ENCODE measurements around the gene LRRC25. TPM values are rescaled to one million over a fixed set of nuclear protein-coding genes. Genes with fewer than 3 reads are reported as not detected.

The LRRC25 gene
- total RNA-seq, 1 donor from 2014 or later: 7.8 TPM

DNA sequence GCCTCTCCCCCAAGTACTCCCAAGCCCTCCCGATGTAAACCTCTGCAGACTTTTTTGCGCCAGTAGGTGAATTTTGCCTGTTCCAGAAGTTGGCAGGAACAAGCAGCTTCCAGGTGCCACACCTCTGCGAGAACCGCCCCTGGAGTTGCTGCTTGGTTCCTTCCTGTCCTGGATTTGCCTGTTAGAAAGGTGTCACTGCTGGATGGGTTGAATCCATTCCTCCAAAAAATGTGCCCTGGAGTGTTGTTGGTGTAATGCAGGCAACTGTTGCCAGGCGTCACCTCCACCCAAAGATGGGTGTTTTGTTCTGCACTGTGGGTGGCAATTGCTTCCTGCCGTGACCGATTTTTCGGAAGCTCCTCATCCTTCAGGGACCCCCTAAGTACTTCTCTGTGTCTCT, 51.3 kb downstream of the LRRC25 start:
- no peak for DNase-seq (ENCODE audit: low spot score)

DNA sequence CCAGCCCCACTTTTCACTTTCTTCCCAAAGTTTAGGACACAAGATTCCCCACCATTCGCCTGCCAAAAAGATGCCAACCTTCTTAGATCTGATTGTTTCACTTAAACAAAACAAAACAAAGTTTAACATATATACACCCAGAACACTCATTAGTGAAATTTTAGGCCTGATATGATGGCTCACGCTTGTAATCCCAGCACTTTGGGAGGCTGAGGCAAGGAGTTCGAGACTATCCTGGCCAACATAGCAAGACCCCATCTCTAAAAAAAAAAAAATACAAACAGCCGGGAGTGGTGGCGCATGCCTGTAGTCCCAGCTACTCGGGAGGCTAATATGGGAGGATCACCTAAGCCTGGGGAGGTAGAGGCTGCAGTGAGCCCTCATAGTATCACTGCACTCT, 52.1 kb downstream of the LRRC25 start:
- DNase-seq (ENCODE audit: low spot score): no peak

DNA sequence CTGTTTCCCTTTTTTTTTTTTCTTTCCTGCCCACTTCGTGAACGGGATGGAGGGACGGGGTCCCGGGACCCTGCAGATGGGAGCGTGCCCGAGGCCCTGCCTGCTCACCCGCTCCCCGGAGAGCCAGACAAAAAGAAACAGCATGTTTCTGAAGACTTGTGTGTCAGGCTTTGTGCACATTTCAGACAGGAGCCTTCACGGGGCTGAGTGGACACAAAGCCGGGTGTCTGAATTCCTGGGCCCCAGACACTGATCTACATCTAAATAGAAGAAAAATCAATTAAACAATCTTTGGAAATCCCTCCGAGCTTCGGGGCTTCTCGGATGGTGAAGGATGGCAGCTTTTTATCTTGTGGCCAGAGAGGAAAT, 52.9 kb downstream of the LRRC25 start:
- no peak for DNase-seq (ENCODE audit: low spot score)

DNA sequence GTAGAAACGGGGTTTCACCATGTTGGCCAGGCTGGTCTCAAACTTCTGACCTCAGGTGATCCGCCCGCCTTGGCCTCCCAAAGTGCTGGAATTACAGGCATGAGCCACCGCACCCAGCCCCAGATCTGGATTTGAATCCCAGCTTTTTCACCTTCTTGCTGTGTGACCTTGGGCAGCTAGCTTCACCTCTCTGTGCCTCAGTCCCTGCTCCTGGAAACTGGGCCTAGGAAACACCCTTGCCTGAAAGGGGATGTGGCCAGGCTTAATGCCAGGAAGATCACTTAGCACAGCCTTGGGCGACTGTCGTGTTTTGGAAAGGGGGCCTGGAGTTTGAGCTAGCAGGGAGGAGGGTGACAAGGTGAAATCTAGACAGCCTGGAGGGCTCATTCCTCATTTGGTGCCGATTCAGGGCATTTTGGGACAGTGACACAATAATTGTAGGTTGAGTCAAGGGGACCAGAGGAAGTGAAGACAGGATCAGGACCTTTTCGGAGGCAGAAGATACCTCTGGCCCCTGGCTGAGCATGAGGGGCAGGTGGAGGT, 55.3 kb downstream of the LRRC25 start:
- no peak for DNase-seq (ENCODE audit: low spot score)

Other genes with a start within 250 kb of the LRRC25 start
- 74.2 TPM for gene PIK3R2, start 244.5 kb downstream of the LRRC25 start, total RNA-seq
- 44.7 TPM for gene IFI30, start 223.8 kb downstream of the LRRC25 start, total RNA-seq
- gene MPV17L2, start 204.4 kb downstream of the LRRC25 start, total RNA-seq: 9.3 TPM
- gene RAB3A, start 193.6 kb downstream of the LRRC25 start, total RNA-seq: 5.5 TPM
- 2.1 TPM for gene PDE4C, start 171.2 kb downstream of the LRRC25 start, total RNA-seq
- gene IQCN, start 123.2 kb downstream of the LRRC25 start, total RNA-seq: 2.9 TPM
- 303 TPM for gene JUND, start 116.0 kb downstream of the LRRC25 start, total RNA-seq
- 92.9 TPM for gene LSM4, start 74.5 kb downstream of the LRRC25 start, total RNA-seq
- 56.6 TPM for gene PGPEP1, start 57.0 kb downstream of the LRRC25 start, total RNA-seq
- 76.0 TPM for gene GDF15, start 11.5 kb downstream of the LRRC25 start, total RNA-seq
- 68.1 TPM for gene SSBP4, start 21.8 kb upstream of the LRRC25 start, total RNA-seq
- gene ISYNA1, start 40.5 kb upstream of the LRRC25 start, total RNA-seq: 37.1 TPM
- gene ELL, start 124.4 kb upstream of the LRRC25 start, total RNA-seq: 20.1 TPM
- 226 TPM for gene FKBP8, start 146.0 kb upstream of the LRRC25 start, total RNA-seq
- 70.5 TPM for gene KXD1, start 160.2 kb upstream of the LRRC25 start, total RNA-seq
- gene UBA52, start 174.2 kb upstream of the LRRC25 start, total RNA-seq: 878 TPM
- gene REX1BD, start 191.2 kb upstream of the LRRC25 start, total RNA-seq: 93.0 TPM
- 5.8 TPM for gene CRLF1, start 209.2 kb upstream of the LRRC25 start, total RNA-seq
- gene TMEM59L, start 215.2 kb upstream of the LRRC25 start, total RNA-seq: 10.9 TPM
- gene KLHL26, start 239.4 kb upstream of the LRRC25 start, total RNA-seq: 16.7 TPM